Stimulated activated CD4-positive, alpha-beta T cell treated with anti-CD3 and anti-CD28 coated beads, Interleukin-1b, Interleukin-23, amount 100 ng/mL, for 48 hours (primary cell): ENCODE results near the gene LRFN3.
A peak's percentile ranks its signal among the peaks of the same experiment; 100 is the strongest.
"Not testable (repeated sequence)": the region's sequence is repeated elsewhere in the genome, so short reads cannot be mapped to it uniquely, and the experiment has no call there.

Source experiments
- DNase-seq: peaks from one replicate; pipeline ENCODE4 v3.0.0-alpha.2; 2020

LRFN3 gene, protein sequence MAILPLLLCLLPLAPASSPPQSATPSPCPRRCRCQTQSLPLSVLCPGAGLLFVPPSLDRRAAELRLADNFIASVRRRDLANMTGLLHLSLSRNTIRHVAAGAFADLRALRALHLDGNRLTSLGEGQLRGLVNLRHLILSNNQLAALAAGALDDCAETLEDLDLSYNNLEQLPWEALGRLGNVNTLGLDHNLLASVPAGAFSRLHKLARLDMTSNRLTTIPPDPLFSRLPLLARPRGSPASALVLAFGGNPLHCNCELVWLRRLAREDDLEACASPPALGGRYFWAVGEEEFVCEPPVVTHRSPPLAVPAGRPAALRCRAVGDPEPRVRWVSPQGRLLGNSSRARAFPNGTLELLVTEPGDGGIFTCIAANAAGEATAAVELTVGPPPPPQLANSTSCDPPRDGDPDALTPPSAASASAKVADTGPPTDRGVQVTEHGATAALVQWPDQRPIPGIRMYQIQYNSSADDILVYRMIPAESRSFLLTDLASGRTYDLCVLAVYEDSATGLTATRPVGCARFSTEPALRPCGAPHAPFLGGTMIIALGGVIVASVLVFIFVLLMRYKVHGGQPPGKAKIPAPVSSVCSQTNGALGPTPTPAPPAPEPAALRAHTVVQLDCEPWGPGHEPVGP

GRCh38 chr19:35935911-35936737, at the start of gene LRFN3:
Gene LRFN3, plus strand, starts transcription at chr19:35936374. Its CDS starts 3,052 bp downstream, at chr19:35939426.
- peak; percentile 54 for DNase-seq

- DNase-seq, result no peak
These were observed 49.0 kb upstream of the LRFN3 start for GRCh38 chr19:35887197-35887596.

- DNase-seq, result no peak
These were observed 47.8 kb upstream of the LRFN3 start for GRCh38 chr19:35888398-35888797.

- DNase-seq, result no peak
These were observed 46.6 kb upstream of the LRFN3 start for GRCh38 chr19:35889370-35890112.

DNA sequence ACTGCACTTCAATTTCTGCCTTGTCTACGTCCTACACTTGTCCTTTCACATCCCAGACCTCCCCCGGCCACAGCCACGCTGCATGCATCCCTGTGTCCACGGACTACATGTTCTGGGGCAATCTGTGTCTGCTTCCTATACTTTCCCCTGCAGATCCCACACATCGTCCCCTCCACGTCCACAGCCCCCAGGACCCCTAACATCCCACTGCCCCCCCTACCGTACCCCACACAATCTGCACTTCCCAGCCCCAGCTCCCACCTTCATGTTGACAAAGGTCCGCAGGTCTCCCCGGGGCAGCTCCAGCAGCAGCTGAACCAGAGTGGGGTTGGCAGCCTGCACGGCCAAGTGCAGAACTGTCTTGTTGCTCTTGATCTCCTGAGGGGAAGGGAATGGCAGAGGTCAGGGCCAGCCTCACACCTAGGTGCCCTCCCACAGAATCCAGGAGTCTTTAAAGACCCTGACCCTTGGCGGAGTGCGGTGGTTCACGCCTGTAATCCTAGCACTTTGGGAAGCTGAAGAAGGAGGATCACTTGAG, 46.0 kb upstream of the LRFN3 start:
- no peak for DNase-seq

- DNase-seq, result not testable (repeated sequence)
These were observed 44.4 kb upstream of the LRFN3 start for GRCh38 chr19:35891819-35892218.

DNA sequence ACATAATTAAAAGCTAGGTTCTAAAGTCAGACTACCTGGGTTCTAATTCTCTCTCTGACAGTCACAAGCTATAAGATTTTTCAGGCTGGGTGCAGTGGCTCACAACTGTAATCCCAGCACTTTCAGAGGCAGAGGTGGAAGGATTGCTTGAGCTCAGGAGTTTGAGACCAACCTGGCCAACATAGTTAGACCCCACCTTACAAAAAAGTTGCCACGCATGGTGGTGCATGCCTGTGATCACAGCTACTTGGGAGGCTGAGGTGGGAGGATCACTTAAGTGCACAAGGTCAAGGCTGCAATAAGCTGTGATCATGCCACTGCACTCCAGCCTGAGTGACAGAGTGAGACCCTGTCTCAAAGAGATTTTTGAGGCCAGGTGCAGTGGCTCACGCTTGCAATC, 41.8 kb upstream of the LRFN3 start:
- no peak for DNase-seq

DNA sequence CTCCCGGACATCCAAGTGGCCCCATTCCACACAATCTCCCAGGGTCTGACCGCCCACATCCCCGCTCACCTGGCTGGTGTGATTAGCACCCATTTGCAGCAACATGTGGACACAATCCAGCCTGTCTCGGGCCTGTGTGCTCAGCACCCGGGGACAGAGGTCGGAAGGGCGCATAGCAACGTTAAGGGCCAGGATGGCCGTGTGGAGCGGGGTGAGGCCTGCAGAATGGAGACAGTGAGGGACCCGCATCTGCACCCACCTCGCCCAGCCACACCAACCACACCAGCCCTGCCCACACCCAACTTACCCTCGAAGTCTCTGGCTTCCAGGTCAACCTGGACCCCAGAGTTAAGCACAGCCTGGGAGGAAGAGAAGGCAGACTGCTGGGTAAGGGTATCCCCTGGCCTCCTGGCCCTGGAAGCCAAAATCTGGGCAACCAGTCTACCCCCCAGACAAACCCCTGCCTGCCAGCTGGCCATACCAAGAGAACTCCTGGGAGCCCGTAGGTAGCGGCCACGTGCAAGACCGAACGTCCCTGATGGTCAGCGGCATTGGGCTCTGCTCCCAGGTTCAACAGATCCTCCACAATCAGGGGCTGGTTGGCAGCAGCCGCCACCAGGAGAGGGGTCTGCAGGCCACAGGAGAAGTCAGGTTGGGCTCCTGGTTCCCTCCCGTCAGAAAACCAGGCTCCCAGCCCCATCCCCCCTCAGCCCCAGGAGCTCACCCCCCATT, 40.1 kb upstream of the LRFN3 start:
- DNase-seq, result no peak

GRCh38 chr19:35896643-35897040, 39.5 kb upstream of the LRFN3 start:
- DNase-seq, result no peak

- no peak for DNase-seq
These were observed 38.3 kb upstream of the LRFN3 start for GRCh38 chr19:35897706-35898451.

DNA sequence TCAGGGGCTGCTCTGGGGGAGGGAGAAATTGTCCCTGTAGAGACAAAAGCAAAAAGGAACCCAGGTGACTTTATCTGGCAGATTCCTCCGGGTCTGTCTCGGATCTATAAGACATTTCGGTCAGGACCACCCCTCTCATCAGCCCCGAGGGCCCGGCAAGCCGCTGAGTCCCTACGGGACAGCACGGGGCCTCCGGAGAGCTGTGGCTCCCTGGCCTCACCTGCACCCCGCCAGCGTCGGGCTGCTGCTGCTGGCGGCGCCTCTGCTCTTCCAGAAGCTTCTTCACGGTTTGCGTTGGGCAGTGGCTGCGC, 37.7 kb upstream of the LRFN3 start:
- DNase-seq, result no peak

DNA sequence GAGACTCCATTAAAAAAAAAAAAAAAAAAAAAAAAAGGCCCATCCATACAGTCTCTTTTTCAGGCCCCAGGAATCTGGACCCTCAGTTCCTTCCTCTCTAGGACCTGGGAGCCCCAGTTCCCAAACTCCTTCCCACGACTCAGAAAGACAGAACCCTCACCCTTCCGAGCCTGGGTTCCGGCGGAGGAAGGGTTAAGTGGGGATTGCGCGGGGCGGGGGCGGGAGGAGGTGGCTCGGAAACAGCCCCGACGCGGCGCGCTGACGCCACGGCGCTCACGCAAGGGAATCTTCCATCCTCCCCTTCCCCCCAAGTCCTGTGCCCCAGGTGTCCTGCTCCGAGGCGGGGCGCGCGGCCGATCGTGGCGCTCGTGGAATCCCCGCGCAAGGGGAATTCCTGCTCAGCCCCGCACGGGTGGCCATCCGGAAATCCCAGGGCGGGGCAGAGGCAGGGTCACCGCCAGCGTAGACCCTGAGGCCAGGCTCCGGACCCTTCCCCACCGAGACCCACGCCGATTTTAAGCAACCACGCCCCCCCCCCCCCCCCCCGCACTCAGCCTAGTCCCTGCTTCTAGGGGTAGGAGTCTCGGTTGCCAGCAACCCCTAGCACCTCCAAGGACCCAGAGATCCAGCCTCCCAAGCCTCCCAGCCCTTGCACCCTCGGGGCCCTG, 36.5 kb upstream of the LRFN3 start:
- peak; percentile 87 for DNase-seq

DNA sequence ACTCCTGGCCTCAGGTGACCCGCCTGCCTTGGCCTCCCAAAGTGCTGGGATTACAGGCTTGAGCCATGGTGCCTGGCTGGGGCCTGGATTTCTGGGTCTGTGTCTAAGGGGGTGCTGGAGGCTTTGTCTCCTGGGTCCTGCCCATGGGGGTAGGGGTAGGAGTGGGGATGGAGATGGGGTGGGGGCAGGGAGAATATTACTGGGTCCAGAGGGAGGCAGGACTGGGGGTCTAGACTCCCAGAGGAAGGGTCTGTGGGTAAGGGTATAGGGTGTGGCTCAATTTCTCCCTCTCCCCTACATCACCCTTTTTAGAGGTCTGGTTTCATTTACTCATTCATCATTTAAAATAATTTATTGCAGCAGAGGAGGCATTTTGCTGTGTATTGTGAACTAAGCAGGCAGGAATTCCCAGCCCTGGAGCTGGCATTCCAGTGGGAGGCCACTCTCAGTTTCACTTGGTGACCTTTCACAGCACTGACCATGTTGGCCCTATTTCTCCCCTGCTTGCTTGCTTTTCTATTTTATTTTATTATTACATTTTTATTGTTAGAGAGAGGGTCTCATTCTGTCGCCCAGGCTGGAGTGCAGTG, 35.0 kb upstream of the LRFN3 start:
- DNase-seq, result no peak

GRCh38 chr19:35901854-35902661, 34.1 kb upstream of the LRFN3 start, which contains the start of gene HCST:
Gene HCST, plus strand, starts transcription at chr19:35902529. Its CDS starts 65 bp downstream, at chr19:35902594.
- DNase-seq, result no peak

DNA sequence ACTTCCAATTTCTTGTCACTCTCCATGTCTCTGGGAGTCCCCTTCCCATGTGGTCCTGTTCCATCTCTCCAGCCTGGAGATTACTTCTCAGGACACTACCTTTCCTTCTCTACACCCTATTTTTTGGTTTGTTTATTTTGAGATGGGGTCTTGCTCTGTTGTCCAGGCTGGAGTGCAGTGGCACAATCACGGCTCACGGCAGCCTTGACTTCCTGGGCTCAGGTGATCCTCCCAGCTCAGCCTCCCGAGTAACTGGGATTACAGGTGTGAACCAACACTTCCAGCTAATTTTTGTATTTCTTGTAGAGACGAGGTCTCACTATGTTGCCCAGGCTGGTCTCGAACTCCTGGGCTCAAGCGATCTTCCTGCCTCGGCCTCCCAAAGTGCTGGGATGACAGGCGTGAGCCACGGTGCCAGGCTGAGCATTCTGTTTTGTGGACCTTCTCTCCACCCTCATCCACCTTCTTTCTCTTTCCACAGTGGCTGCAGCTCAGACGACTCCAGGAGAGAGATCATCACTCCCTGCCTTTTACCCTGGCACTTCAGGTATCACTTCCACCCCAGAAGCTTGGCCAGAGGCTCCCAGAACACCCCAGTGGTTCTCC, 33.2 kb upstream of the LRFN3 start:
- DNase-seq, result no peak

DNA sequence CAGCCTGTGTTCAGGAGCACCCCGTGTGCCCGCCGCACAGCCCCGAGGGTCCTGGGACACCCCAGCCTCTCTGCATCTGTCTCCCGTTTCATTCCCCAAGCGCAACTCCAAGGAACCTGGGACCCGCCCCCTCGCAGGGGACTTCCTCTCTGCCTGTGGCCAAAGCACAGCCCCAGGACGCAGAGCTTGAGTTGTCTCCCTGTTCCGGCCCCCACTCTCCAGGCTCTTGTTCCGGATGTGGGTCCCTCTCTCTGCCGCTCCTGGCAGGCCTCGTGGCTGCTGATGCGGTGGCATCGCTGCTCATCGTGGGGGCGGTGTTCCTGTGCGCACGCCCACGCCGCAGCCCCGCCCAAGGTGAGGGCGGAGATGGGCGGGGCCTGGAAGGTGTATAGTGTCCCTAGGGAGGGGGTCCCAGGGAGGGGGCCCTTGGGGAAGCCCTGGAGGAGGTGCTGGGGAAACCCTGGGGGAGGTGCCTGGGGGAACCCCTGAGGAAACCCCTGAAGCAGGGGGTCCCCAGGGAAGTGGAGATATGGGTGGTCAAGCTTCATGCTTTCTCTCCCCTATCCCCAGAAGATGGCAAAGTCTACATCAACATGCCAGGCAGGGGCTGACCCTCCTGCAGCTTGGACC, 32.5 kb upstream of the LRFN3 start:
- peak; percentile 87 for DNase-seq

GRCh38 chr19:35904311-35905068, 31.7 kb upstream of the LRFN3 start:
- DNase-seq, result no peak
